HUES6 (cell line): ENCODE data around the gene EP300.
A peak's percentile ranks its signal among the peaks of the same experiment; 100 is the strongest.
"Not testable (repeated sequence)": the region's sequence is repeated elsewhere in the genome, so short reads cannot be mapped to it uniquely, and the experiment has no call there.

Experiments used
- H3K27ac ChIP-seq: 2 replicates; pipeline ENCODE4 v1.7.0; 2013; ENCODE audit warnings: low read depth, mild to moderate bottlenecking, low read length, inconsistent platforms
- H3K27me3 ChIP-seq: 2 replicates; pipeline ENCODE4 v1.6.1; 2013; ENCODE audit warnings: low read length; ENCODE audit not compliant: control insufficient read depth, insufficient read depth
- H3K36me3 ChIP-seq: 2 replicates; pipeline ENCODE4 v1.6.1; 2013; ENCODE audit warnings: low read length; ENCODE audit not compliant: control insufficient read depth, insufficient read depth
- H3K4me1 ChIP-seq: 2 replicates; pipeline ENCODE4 v1.6.1; 2013; ENCODE audit warnings: low read length; ENCODE audit not compliant: control insufficient read depth, insufficient read depth
- H3K4me3 ChIP-seq: 2 replicates; pipeline ENCODE4 v1.5.1; 2013; ENCODE audit warnings: low read depth, low read length
- H3K9ac ChIP-seq: one replicate; pipeline ENCODE4 v1.6.1; 2013; ENCODE audit warnings: mild to moderate bottlenecking, low read length
- H3K9me3 ChIP-seq: 2 replicates; pipeline ENCODE4 v1.6.1; 2013; ENCODE audit warnings: low read depth, low read length; ENCODE audit not compliant: control insufficient read depth, insufficient read depth

Gene EP300

GRCh38 chr22:41092023-41092817, at the start of gene EP300:
EP300 (plus strand) TSS chr22:41092592; CDS start chr22:41093005, 413 bp downstream.
- no peaks in the 10 kb centered on the region for H3K9me3 ChIP-seq
- H3K27me3 ChIP-seq: no peaks in the 10 kb centered on the region
- peak within 1 kb of the TSS; percentile 89 for H3K4me3 ChIP-seq
- peaks cover 13% of the 10 kb centered on the region for H3K4me1 ChIP-seq
- peak within 1 kb of the TSS; percentile 99 for H3K27ac ChIP-seq
- peaks cover 15% of the 10 kb centered on the region; the same call in 1 of the 2 replicates for H3K36me3 ChIP-seq
- peak within 1 kb of the TSS; percentile 100 for H3K9ac ChIP-seq

GRCh38 chr22:41043722-41044121, 48.7 kb upstream of the EP300 start:
- no peaks in the 10 kb centered on the region for H3K9me3 ChIP-seq
- no peak overlapping the region for H3K9ac ChIP-seq
- no peak overlapping the region for H3K4me3 ChIP-seq
- H3K27ac ChIP-seq: no peak overlapping the region
- no peaks in the 10 kb centered on the region for H3K27me3 ChIP-seq
- H3K36me3 ChIP-seq: no peaks in the 10 kb centered on the region
- H3K4me1 ChIP-seq: 0 out of 2 replicates have a peak, but pooled peaks cover 2% of the 10 kb centered on the region

- H3K9me3 ChIP-seq, H3K27me3 ChIP-seq, H3K36me3 ChIP-seq, H3K4me3 ChIP-seq, H3K9ac ChIP-seq, H3K27ac ChIP-seq: not testable (repeated sequence)
- H3K4me1 ChIP-seq: peaks cover 12% of the 10 kb centered on the region
Observed at GRCh38 chr22:41045575-41045974, 46.8 kb upstream of the EP300 start.

- no peaks in the 10 kb centered on the region for H3K9me3 ChIP-seq
- no peaks in the 10 kb centered on the region for H3K36me3 ChIP-seq
- H3K27me3 ChIP-seq: no peaks in the 10 kb centered on the region
- no peak overlapping the region for H3K9ac ChIP-seq
- no peak overlapping the region for H3K4me3 ChIP-seq
- H3K27ac ChIP-seq: no peak overlapping the region
- peaks cover 14% of the 10 kb centered on the region for H3K4me1 ChIP-seq
Observed at GRCh38 chr22:41047801-41048211, 44.6 kb upstream of the EP300 start.

GRCh38 chr22:41048345-41048744, 44.0 kb upstream of the EP300 start:
- H3K27ac ChIP-seq: not testable (repeated sequence)

GRCh38 chr22:41048791-41049717, 43.3 kb upstream of the EP300 start:
- H3K27ac ChIP-seq: no peak overlapping the region
- H3K9ac ChIP-seq: no peak overlapping the region
- no peaks in the 10 kb centered on the region for H3K27me3 ChIP-seq
- no peak overlapping the region for H3K4me3 ChIP-seq
- H3K4me1 ChIP-seq: peaks cover 16% of the 10 kb centered on the region
- H3K36me3 ChIP-seq: no peaks in the 10 kb centered on the region
- H3K9me3 ChIP-seq: no peaks in the 10 kb centered on the region

More at GRCh38 chr22:41048345-41048744, 44.0 kb upstream of the EP300 start:
- H3K4me1 ChIP-seq: peaks cover 16% of the 10 kb centered on the region
- not testable (repeated sequence) for H3K9ac ChIP-seq, H3K27me3 ChIP-seq, H3K36me3 ChIP-seq, H3K4me3 ChIP-seq, H3K9me3 ChIP-seq

GRCh38 chr22:41049795-41050194, 42.6 kb upstream of the EP300 start:
- H3K4me3 ChIP-seq, H3K9me3 ChIP-seq, H3K27ac ChIP-seq: not testable (repeated sequence)

GRCh38 chr22:41050883-41051282, 41.5 kb upstream of the EP300 start:
- H3K9ac ChIP-seq: no peak overlapping the region

More at GRCh38 chr22:41049795-41050194, 42.6 kb upstream of the EP300 start:
- not testable (repeated sequence) for H3K27me3 ChIP-seq, H3K36me3 ChIP-seq, H3K9ac ChIP-seq
- peaks cover 16% of the 10 kb centered on the region for H3K4me1 ChIP-seq

GRCh38 chr22:41052661-41053490, 39.5 kb upstream of the EP300 start:
- no peaks in the 10 kb centered on the region for H3K36me3 ChIP-seq
- H3K27me3 ChIP-seq: no peaks in the 10 kb centered on the region
- no peak overlapping the region for H3K9ac ChIP-seq
- no peak overlapping the region for H3K27ac ChIP-seq
- H3K4me1 ChIP-seq: peaks cover 16% of the 10 kb centered on the region
- H3K9me3 ChIP-seq: no peaks in the 10 kb centered on the region
- no peak overlapping the region for H3K4me3 ChIP-seq

More at GRCh38 chr22:41050883-41051282, 41.5 kb upstream of the EP300 start:
- H3K4me1 ChIP-seq: peaks cover 16% of the 10 kb centered on the region
- no peaks in the 10 kb centered on the region for H3K36me3 ChIP-seq
- no peak overlapping the region for H3K27ac ChIP-seq
- no peaks in the 10 kb centered on the region for H3K27me3 ChIP-seq
- H3K4me3 ChIP-seq: no peak overlapping the region
- H3K9me3 ChIP-seq: no peaks in the 10 kb centered on the region

- Histone ChIP-seq H3K36me3 (no peaks in the 10 kb centered on the region), H3K9ac (no peak overlapping the region), H3K4me3 (no peak overlapping the region), H3K27me3 (no peaks in the 10 kb centered on the region), H3K9me3 (no peaks in the 10 kb centered on the region), H3K27ac (no peak overlapping the region), H3K4me1 (peaks cover 7% of the 10 kb centered on the region; the same call in 1 of the 2 replicates)
Observed at GRCh38 chr22:41057076-41057475, 35.3 kb upstream of the EP300 start.
